Stomach (tissue), 4 donors: ENCODE results near the gene SPATA18.

Experiments
- CTCF ChIP-seq, 7 experiments: fragments of 450-650 bp in 4 of 7; fragments of 200-600 bp in 3 of 7; sonication (generic) in 3 of 7; IDR thresholded peaks; one replicate each; pipeline ENCODE4 v1.5.1; 2016 to 2019; ENCODE audit warnings: antibody characterized with exemption in 7 of 7, control low read depth in 2 of 7, mild to moderate bottlenecking in 1 of 7
- EP300 ChIP-seq: sonication (generic); formaldehyde crosslinking; IDR thresholded peaks from one replicate; pipeline ENCODE4 v1.6.1; 2017; ENCODE audit warnings: antibody characterized with exemption
- POLR2A ChIP-seq, 4 donors: fragments of 450-650 bp; IDR thresholded peaks; one replicate each; pipeline ENCODE4 v1.6.1; 2016; ENCODE audit warnings: antibody characterized with exemption in 4 of 4, control low read depth in 2 of 4, mild to moderate bottlenecking in 1 of 4, moderate library complexity in 1 of 4

- TF ChIP-seq POLR2A (IDR thresholded peaks at IDR 0.05) (no peak), CTCF (IDR thresholded peaks at IDR 0.05) (no peak), EP300 (no peak)
Measured at GRCh38 chr4:52126226-52126625, 75.1 kb downstream of the SPATA18 start.
